ENCODE measurements around the gene BTBD2. TPM values are rescaled to one million over a fixed set of nuclear protein-coding genes. Genes with fewer than 3 reads are reported as not detected.

Gene BTBD2
- total RNA-seq, 1 experiment from 2014 or later = 110 TPM

DNA sequence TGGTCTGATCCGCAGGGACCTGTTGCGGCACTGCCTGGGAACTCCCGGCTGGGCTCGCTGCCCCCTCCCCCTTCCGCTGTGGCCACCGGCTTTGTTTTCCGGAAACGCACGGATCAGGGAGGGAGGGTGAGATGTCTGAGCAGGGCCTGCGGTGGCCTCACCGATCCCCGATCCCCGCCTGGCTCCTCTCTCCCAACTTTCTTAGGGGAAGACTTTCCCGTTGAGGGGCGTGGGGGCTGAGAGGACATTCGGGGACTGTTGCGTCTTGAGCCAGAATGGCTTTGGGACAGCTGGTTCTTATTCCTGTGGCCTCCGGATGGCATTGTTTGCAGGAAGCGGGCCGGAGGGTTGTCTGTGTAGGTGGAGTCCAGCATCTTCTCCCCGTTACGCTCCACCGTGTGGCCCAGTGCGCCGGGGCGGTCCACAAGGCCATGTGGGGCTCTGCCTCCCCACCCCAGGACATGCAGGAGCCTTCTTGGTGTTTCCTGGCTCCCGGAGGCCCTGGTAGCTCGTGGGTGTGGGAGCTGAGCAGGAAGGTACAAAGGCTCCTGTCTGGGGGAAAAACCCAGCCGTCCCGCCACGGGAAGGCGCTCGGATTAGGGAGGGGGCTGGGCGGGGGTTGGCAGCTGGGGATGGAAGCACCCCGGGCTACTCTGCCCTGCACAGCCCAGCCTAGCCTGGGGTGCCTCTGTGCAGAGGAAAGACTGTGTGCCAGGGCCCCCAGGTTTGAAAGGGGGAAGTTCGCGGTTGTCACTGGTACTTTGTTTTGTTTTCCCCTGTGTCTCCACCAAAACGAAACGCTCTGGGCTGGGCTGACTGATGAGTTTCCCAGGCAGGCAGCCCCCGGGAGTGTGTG, 73.2 kb downstream of the BTBD2 start:
- peak overlapping the region; percentile 85 to 98 (median 94); a peak in 6 of 7 replicates for H3K27ac Mint-ChIP-seq
- no peaks in the 10 kb centered on the region for H4K20me1 ChIP-seq (ENCODE audit: control insufficient read depth, insufficient read depth, insufficient read length)
- H3K4ac ChIP-seq (ENCODE audit: low read depth, low read length) = no peak overlapping the region
- no peak overlapping the region for H3K23ac ChIP-seq (ENCODE audit: insufficient read length, low read depth, low read length)
- no peak overlapping the region for H4K8ac ChIP-seq (replicated peaks; ENCODE audit: insufficient read length, low read depth, low read length)
- H2AK5ac ChIP-seq (ENCODE audit: insufficient read length, low read length) = no peak overlapping the region
- no peak overlapping the region for H2BK20ac ChIP-seq (ENCODE audit: low read depth, low read length, poor library complexity, severe bottlenecking)
- no peaks in the 10 kb centered on the region for H3K27me3 Mint-ChIP-seq (ENCODE audit: low read depth)
- H4K5ac ChIP-seq (ENCODE audit: insufficient read length, low read depth, low read length) = no peak overlapping the region
- peaks cover 17 to 26% of the 10 kb centered on the region in 2 experiments for H3K4me1 Mint-ChIP-seq
- TF ChIP-seq, protein P1, sequence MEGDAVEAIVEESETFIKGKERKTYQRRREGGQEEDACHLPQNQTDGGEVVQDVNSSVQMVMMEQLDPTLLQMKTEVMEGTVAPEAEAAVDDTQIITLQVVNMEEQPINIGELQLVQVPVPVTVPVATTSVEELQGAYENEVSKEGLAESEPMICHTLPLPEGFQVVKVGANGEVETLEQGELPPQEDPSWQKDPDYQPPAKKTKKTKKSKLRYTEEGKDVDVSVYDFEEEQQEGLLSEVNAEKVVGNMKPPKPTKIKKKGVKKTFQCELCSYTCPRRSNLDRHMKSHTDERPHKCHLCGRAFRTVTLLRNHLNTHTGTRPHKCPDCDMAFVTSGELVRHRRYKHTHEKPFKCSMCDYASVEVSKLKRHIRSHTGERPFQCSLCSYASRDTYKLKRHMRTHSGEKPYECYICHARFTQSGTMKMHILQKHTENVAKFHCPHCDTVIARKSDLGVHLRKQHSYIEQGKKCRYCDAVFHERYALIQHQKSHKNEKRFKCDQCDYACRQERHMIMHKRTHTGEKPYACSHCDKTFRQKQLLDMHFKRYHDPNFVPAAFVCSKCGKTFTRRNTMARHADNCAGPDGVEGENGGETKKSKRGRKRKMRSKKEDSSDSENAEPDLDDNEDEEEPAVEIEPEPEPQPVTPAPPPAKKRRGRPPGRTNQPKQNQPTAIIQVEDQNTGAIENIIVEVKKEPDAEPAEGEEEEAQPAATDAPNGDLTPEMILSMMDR (conservative IDR thresholded peaks at IDR 0.05) = no peak
- no peak overlapping the region for H3T11ph ChIP-seq (ENCODE audit: low read length)
- DNase-seq = peak; percentile 90
- no peak overlapping the region for H2BK15ac ChIP-seq (ENCODE audit: low read depth, low read length)
- no peaks in the 10 kb centered on the region for H3K27me3 ChIP-seq (ENCODE audit: insufficient read depth, low read length)
- H3K4me3 Mint-ChIP-seq = peak overlapping the region; percentile 91 to 96
- no peak overlapping the region for H4K91ac ChIP-seq (ENCODE audit: insufficient read length, low read depth, low read length)
- peaks cover 0 to 2% (median 0%) of the 10 kb centered on the region in 3 experiments; a peak in 1 of 7 replicates for H3K36me3 Mint-ChIP-seq (ENCODE audit: insufficient read depth in 1 of 3, low read depth in 3 of 3)
- no peak overlapping the region for H3K56ac ChIP-seq (ENCODE audit: insufficient read length, low read depth, low read length)
- H3K9me3 Mint-ChIP-seq = no peaks in the 10 kb centered on the region
- no peak overlapping the region for H2BK120ac ChIP-seq (ENCODE audit: low read depth, low read length, poor library complexity, severe bottlenecking)
- WGBS (ENCODE audit: extremely low coverage, insufficient read length, low lambda C conversion rate) = no CpG with 5 or more reads among the region's 40 CpGs
- H2BK5ac ChIP-seq (ENCODE audit: insufficient read length, low read length) = no peak overlapping the region
- H3K14ac ChIP-seq (ENCODE audit: insufficient read depth, low read length) = peak overlapping the region; percentile 51; the same call in 1 of the 2 replicates
- H2AFZ ChIP-seq (ENCODE audit: low read length) = no peak overlapping the region
- peak overlapping the region; percentile 57 for H3K9ac ChIP-seq (ENCODE audit: extremely low read depth, insufficient read length, low read length)
- H3K18ac ChIP-seq (ENCODE audit: insufficient read length, low read depth, low read length) = no peak overlapping the region
- peaks cover 9% of the 10 kb centered on the region for H3K23me2 ChIP-seq (ENCODE audit: insufficient read length, low read depth, low read length, poor library complexity, severe bottlenecking)
- H3K4me1 ChIP-seq (ENCODE audit: insufficient read depth, low read length) = no peaks in the 10 kb centered on the region; the same call in 1 of the 2 replicates
- peak overlapping the region; percentile 80 for H3K4me2 ChIP-seq (ENCODE audit: insufficient read depth, insufficient read length, low read length)
- no peaks in the 10 kb centered on the region for H3K9me3 ChIP-seq (ENCODE audit: control insufficient read depth, low read depth, low read length)
- H3K79me2 ChIP-seq (ENCODE audit: insufficient read depth, low read length) = peaks cover 33% of the 10 kb centered on the region; the same call in 1 of the 2 replicates
- H3K79me1 ChIP-seq (ENCODE audit: insufficient read depth, low read depth, low read length, poor library complexity, severe bottlenecking) = peaks cover 9% of the 10 kb centered on the region
- no peak overlapping the region for H2BK12ac ChIP-seq (ENCODE audit: insufficient read length, low read depth, low read length)
- no peak overlapping the region for H3K27ac ChIP-seq (ENCODE audit: insufficient read length, low read depth, low read length)
